HG03571 (cell line): ENCODE results near the gene KLHL17.

Experiments
- ATAC-seq: cut with Tn5 transposase; IDR thresholded peaks from one replicate; pipeline ENCODE4 v1.9.1; 2021; ENCODE audit not compliant: unreplicated experiment

KLHL17 gene

DNA sequence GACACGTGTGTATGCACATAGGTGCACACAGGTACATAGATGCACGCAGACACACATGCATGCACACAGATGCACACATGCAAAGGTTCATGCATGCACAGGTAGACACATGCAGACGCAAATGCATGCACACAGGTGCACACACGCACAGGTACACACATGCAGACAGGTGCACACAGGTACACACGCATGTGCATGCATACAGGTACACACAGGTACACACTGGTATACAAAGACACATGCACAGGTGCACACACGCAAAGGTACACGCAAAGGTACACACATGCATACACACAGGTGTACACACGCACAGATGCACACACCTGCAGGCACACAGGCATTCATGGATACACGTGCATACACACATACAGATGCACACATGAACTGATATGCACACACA, 10.1 kb upstream of the KLHL17 start:
- ATAC-seq = no peak

DNA sequence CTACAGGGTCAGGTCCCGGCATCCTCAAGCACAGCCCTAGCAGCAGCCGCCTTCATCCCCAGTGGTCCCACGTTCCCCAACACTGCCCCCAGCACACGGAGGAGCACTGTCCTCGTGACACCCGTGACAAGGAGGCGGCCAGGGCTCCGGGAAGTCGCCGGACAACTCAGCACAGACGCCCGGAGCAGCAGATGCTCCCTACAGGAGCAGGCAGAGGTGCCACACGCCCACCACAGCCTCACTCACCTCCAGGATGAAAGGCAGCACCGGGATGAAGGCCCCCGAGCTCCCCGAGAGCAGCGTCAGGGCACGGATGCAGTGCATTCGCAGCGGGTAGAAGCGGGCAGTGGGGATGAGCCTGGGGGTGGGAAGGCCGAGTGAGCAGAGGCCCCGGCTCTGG, 9.5 kb upstream of the KLHL17 start:
- no peak for ATAC-seq

DNA sequence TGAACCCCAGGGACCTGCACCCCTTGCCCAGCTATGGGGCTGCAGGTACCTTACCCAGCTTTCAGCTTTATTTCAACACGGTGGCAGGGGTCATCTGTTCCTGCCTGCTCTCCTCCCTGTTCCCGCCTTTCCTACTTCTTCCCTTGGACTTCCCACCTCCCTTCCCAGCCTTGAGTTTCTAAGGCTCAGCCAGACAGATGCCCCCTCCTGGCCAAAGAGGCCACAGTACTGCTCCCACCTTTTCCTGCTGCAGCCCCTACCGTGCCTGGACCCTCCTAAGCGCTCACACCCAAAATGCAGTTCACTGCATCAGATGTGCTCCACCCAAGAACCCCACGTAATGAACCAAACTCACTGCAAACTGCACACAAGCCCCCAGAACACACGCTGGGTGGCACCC, 9.0 kb upstream of the KLHL17 start:
- ATAC-seq = no peak

DNA sequence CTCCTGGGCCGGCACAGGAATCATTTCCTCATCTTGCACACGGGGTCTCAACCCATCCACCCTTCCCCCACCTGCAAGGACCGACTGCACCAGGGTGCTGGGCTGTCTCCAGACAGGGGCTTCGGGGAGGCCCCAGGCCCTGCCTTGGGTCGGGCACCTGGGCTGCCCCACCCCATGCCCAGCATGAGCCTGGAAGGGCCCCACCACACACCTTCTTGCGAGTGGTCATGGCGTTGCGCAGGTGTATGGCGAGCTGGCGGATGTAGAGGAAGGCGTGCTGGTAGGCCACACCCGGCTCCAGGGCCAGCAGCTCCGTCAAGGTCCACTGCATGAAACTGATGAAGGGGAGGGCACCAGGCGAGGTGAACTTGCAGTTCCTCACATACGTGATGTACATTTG, 8.2 kb upstream of the KLHL17 start:
- no peak for ATAC-seq

DNA sequence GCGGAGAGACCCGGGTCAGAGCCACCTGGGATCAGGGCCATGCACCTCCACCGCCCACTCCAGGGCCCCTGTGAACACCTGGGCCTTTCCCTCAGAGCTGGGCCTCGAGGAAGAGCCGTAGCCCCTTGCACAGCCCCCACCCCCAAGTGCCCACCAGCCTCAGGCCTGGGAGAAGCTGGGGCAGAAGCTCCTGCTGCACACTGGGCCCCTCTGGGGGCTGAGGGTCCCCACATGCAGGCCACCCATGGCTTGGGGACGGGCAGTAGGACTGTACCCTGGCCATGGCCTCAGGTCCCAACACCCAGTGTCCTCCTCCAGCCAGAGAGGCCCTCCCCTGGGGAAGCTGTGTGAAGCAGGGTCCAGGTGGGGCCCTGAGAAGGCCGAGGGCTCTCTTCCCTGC, 7.8 kb upstream of the KLHL17 start:
- no peak for ATAC-seq

DNA sequence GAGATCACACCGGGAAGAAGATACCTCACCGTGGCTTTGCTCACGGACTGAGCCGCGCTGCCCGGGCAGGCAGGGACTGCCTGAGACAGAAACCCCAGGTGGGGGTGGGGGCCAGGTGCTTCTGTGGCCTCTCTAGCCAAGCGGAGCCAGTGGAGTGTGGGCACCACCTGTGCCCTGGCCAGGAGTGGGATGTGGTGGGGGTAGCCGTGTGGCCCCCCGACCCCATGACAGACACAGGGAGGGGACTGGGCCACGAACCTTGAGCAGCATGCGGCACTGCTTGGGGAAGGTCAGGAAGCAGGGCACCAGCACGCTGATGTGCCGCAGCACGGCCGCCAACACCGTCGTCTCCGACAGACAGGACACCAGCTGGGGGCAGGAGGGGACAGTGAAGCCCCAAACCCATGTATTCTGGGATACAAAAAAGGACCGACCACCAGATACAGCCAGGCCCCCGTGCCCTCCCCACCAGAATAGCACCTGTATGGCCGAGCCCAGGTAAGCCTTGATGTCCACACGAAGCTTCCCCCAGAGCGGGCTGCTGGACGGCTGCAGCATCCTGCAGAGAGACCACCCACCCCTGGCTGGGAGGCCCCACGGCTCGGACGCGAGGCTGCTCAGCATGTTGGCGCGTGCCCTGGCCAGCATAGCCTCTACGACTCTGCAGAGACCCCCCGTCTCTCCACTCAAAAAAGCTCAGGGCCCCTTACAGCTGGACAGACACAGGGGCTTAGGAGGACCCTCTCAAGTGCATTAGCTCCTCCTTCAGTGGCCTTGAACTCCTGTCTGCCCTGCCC, 6.7 kb upstream of the KLHL17 start:
- no peak for ATAC-seq

DNA sequence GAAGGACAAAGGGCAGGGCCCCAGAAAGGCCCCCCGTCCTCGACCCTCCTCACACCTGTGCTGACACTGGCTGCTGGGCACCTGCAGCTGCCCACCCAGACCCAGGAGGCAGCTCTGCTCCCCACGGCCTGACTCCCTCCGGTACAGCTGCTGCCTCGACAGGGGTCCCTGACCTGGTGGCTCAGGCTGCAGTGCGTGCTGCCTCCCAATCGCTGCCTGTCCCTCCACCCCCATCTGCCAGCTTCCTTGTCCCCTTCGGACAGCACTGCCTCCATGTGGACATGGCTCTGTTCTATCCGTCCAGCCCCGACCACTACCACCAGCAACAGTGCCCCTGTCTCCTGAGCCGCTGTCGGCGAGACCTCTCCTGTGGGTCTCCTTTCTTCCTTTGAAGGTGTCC, 5.5 kb upstream of the KLHL17 start:
- no peak for ATAC-seq

DNA sequence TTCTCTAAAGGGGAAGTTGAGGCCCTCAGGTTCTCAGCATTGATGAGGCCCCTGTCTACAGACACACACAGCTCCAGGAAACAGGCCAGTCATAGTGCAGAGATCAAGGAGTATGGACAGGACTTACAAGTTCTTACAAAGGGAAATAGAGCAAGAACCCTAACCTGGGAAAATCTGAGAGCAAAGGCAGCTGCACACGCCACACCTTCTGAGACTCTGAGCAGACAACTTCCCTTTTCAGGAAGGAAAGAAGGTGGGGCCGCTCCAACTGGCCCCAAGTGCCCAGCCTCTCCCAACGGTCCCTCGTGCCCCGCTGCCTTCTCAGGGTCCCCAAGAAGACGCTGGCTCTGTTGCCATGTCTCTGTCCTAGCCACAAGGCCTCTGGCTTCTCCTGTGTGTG, 4.9 kb upstream of the KLHL17 start:
- no peak for ATAC-seq

DNA sequence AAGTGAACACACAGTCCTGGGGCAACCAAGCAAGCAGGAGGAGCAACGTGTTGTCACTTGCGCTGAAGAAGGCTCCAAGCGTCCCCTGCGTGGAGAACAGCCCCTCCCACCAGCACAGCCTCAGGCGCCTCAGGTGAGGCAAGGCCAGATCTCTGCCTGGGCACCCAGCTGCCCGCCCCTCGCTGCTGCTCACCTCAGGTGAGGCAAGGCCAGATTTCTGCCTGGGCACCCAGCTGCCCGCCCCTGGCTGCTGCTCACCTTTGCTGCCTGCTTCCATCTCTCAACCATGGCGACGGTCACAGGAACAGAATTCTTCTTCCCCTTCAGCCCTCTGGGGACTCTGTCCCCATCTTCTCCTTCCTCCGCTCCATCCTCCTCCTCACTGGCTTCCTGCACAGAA, 3.7 kb upstream of the KLHL17 start:
- ATAC-seq = no peak

DNA sequence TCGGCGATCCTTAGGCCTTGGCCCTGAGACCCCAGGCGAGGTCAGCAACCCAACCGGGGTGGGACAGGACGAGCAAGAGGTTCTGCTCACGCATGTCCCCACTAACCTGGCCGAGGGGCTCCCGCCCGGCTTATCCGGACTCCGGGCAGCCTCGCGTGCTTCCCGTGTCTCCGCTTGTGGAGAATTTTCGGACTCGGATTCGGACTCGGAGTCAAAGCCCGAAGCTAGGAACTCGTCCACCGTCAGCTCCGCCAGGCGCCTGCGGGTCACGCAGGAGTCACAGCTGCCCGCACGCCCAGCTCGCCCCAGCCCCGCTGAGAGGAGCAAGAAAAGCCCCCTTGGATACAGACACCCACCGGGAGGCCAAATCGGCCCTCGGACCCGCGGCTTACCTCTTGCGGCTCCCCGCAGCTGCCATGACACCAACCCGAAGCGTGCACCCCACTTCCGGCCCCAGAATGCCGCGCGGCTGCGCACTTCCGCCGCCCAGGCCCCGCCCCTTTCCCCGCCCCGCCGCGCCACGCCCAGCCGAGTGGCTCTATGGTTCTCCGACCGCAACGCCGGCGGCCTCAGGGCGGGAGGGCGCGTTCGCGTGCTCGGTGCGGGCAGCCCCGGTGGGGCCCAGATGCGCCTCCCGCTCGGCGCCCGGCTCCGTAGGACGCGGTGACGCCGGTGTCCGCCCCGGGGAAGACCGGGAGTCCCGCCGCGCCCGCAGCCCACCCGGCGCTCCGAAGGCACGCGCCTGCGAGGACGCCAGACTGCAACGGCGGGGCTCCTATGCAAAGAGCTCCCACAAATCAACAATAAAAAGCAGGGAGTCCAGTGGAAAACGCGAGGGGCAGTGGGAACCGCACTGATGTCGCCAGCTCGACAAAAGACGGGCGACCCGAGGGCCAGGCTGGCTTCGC, 1.3 kb upstream of the KLHL17 start, which contains the start of gene NOC2L:
Gene NOC2L, minus strand, starts transcription at position 434 of the 908 bp plus-strand sequence. Its CDS starts 16 bp downstream, at position 418.
- ATAC-seq = peak; percentile 53

DNA sequence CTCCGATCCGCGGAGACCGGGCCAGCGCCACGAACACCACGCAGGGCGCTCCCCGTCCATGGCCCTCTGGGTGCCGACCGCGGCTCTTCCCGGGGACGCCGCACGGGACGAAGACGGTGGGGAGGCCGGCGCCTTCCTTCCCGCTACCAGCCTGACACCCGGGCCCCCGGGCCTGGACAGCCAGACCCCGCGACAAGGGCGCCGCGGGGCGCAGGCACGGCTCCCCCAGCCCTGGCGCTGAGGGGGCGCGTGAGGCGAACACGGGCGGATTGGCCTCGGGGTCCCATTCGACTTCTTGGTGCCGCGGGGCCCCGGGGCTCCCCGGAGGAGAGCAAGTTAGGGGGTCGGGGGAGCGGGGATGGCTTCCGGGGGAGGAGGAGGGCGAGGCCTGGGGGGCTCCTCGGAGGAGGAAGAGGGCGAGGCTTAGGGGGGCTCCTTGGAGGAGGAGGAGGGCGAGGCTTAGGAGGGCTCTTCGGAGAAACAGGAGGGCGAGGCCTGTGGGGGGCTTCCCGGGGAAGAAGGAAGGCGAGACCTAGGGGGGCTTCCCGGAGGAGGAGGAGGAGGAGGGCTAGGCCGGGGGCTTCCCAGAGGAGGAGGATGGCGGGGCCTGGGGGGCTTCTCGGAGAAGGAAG, 537 bp upstream of the KLHL17 start:
- ATAC-seq = no peak

DNA sequence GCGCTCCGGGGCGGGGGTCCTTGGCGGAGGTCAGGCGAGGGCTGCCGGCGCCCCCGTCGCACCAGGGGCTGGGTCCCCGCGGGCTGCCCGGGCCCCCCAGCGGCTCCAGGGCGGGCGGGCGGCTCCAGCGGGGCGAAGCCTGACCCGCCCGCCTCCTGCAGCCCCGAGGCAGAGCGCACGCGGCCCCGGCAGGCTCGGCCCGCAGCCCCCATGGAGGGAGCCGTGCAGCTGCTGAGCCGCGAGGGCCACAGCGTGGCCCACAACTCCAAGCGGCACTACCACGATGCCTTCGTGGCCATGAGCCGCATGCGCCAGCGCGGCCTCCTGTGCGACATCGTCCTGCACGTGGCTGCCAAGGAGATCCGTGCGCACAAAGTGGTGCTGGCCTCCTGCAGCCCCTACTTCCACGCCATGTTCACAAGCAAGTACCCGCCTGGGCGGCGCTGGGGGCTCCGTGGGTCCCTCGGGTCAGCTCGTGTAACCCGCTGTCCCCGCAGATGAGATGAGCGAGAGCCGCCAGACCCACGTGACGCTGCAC, 817 bp downstream of the KLHL17 start:
- ATAC-seq = no peak

DNA sequence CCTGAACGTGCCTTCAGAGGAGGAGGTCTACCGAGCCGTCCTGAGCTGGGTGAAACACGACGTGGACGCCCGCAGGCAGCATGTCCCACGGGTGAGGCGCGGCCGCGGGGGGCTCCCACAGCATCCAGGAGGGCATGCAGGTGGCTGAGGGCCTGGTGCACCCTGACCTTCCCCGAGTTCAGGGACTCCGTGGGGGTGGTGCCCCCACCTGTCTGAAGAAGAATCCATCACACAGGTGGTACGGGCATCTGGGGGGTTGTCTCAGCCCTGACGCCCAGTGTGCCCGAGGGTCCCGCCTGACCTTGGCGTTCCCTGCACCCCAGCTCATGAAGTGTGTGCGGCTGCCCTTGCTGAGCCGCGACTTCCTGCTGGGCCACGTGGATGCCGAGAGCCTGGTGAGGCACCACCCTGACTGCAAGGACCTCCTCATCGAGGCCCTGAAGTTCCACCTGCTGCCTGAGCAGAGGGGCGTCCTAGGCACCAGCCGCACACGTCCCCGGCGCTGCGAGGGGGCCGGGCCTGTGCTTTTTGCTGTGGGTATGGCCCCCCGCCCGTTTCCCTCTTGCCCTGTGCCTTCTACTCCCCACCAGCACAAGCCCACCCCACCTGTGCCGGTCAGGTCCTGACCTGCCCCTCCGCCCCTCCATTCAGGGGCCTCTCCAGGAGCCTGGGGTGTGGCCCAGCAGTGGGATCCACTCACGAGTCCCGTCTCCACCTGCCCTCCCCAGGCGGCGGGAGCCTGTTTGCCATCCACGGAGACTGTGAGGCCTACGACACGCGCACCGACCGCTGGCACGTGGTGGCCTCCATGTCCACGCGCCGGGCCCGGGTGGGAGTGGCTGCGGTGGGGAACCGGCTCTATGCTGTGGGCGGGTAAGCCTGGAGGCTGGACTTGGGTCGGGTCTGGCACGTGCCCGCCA, 2.3 kb downstream of the KLHL17 start:
- ATAC-seq = no peak

DNA sequence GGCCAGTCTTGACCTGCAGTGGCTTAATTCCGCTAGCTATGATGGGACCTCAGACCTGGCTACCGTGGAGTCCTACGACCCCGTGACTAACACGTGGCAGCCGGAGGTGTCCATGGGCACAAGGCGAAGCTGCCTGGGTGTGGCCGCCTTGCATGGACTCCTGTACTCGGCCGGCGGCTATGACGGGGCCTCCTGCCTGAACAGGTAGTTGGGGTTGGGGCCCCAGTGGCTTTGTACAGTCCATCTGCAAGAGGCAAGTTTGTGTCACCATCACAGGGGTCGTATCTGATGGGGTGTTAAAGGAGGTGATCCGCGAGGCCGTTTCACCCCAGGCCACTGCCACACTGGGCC, 2.9 kb downstream of the KLHL17 start:
- no peak for ATAC-seq

DNA sequence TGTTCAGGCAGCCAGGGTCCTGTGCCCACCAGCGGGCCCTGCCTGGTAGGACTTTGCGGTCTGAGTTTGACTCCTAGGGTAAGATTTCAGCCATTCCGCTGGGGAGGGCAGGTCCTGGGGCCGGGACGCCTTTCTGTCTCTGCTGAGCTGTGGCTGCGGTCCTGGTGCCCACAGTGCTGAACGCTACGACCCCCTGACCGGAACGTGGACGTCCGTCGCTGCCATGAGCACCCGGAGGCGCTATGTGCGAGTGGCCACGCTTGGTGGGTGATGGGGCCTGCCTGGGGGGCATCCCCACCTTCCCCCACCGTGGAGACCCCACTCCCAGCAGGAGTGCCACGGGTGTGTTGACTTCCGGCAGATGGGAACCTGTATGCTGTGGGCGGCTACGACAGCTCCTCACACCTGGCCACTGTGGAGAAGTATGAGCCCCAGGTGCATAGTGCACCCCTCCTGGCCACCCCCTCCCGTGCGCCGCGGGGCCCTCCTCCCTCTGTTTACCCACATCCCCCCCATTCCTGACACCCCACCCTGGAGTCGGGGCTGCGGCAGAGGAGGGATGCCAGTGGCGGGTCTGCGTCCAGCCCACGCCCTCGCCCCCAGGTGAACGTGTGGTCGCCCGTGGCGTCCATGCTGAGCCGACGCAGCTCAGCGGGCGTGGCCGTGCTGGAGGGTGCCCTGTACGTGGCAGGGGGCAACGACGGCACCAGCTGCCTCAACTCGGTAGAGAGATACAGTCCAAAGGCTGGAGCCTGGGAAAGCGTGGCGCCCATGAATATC, 3.6 kb downstream of the KLHL17 start:
- no peak for ATAC-seq

DNA sequence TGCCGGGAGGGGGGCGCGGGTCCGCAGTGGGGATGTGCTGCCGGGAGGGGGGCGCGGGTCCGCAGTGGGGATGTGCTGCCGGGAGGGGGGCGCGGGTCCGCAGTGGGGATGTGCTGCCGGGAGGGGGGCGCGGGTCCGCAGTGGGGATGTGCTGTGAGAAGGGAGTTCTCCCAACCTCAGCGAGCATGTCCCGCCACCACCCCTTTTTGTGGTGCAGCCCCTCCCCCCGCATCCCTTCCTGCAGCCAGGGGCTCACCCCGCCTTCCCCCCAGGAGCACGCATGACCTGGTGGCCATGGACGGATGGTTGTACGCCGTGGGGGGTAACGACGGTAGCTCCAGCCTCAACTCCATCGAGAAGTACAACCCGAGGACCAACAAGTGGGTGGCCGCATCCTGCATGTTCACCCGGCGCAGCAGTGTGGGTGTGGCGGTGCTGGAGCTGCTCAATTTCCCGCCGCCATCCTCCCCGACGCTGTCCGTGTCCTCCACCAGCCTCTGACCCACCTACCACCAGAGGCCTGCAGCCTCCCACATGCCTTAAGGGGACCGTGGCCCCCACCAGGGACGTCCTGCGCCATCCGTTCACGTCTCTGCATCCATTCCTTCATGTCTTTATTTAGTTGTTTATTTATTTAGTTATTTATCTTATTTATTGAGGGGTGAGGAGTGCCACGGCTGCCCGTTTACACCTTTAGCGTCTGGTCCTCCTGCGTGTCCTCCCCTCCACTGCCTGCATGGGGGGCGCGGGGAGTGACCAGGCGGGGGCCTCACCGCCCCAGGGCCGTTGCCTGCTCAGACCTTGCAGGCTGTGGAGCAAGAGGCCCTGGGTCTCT, 4.5 kb downstream of the KLHL17 start:
- ATAC-seq = no peak

DNA sequence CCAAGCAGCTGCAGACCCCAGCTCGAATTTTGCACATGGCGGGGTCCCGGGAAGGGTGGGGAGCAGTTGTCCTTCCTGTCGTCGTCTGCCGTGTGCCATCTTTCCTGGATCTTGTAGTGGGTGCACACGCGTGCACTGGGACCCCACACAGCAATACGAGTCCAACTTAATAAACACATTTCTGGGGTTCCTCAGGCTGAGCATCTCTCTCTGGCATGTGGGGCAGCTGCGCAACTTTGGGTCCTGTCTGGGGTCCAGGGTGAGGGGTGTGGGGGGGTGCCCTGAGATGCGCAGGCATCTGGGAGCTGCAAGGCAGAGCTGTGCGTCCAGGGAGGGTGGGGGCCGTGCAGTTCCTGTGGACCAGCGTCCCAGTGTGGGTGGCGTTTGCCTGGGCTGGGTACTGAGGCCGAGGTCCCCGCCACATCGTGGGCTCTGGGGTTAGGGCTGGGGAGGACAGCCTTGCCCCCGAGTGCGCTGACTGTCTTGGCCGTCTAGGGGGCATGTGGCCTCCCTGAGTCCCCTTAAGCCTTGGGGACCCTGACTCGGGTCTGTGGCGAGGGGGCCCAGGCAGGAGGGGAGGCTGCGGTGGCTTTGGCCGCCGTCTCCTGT, 5.2 kb downstream of the KLHL17 start:
- no peak for ATAC-seq

DNA sequence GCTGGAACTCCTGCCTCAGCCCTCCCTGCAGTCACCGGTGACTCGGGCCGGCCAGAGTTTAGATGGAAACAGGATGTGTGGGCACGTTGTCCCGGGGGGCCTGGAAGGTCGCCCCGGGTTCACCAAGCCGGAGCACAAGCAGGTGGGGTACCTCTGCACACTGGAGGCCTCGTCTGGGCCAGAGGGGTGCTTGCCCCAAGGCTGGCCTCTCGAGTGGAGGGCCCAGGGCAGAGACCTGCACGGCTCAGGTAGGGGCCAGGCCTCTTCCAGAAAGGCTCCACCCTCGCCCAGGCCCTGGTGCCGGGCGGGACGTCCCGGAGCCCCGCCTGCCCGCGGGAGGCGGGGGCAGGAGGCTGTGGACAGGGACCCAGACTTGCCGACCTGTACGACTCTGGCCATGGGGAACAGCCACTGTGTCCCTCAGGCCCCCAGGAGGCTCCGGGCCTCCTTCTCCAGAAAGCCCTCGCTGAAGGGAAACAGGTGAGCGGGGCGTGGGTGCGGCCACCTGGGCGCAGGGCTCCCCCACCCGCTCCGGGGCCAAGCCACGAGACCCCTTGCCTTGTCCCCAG, 5.8 kb downstream of the KLHL17 start, which contains the start of gene PLEKHN1:
Gene PLEKHN1, plus strand, starts transcription at position 348 of the 569 bp plus-strand sequence. Its CDS starts 50 bp downstream, at position 398.
- peak; percentile 16 for ATAC-seq
